GM23248 (cell line): ENCODE measurements around the gene KCNA5. TPM values are rescaled to one million over a fixed set of nuclear protein-coding genes. Genes with fewer than 3 reads are reported as not detected.

Experiments
- DNase-seq: peaks from one replicate; pipeline ENCODE4 v3.0.0-alpha.2; 2015
- H2AFZ ChIP-seq: fragments of 200-600 bp; sonication (generic); 2 replicates; pipeline ENCODE4 v1.6.1; 2016; ENCODE audit warnings: antibody characterized with exemption
- H3F3A ChIP-seq: fragments of 200-600 bp; sonication (generic); 2 replicates; pipeline ENCODE4 v1.6.1; 2016; ENCODE audit warnings: mild to moderate bottlenecking, antibody characterized with exemption, mixed run types; ENCODE audit not compliant: insufficient read depth
- H3K27ac ChIP-seq: fragments of 200-600 bp; sonication (generic); 2 replicates; pipeline ENCODE4 v1.5.1; 2016; ENCODE audit warnings: mild to moderate bottlenecking
- H3K27me3 ChIP-seq: fragments of 200-600 bp; sonication (generic); replicated peaks from 2 replicates; pipeline ENCODE4 v1.6.1; 2016; ENCODE audit warnings: mild to moderate bottlenecking; ENCODE audit not compliant: insufficient read depth
- H3K36me3 ChIP-seq: fragments of 200-600 bp; sonication (generic); 2 replicates; pipeline ENCODE4 v1.6.1; 2016; ENCODE audit warnings: low read depth, mild to moderate bottlenecking
- H3K4me1 ChIP-seq: fragments of 200-600 bp; sonication (generic); 2 replicates; pipeline ENCODE4 v1.6.1; 2016; ENCODE audit warnings: mild to moderate bottlenecking; ENCODE audit not compliant: insufficient read depth
- H3K4me2 ChIP-seq: fragments of 200-600 bp; sonication (generic); one replicate; pipeline ENCODE4 v1.6.1; 2016; ENCODE audit warnings: mild to moderate bottlenecking; ENCODE audit not compliant: unreplicated experiment
- H3K4me3 ChIP-seq: fragments of 200-600 bp; sonication (generic); 2 replicates; pipeline ENCODE4 v1.5.1; 2016; ENCODE audit warnings: mild to moderate bottlenecking
- H3K79me2 ChIP-seq: fragments of 200-600 bp; sonication (generic); 2 replicates; pipeline ENCODE4 v1.6.1; 2016; ENCODE audit warnings: mild to moderate bottlenecking; ENCODE audit not compliant: insufficient read depth
- H3K9ac ChIP-seq: fragments of 200-600 bp; sonication (generic); 2 replicates; pipeline ENCODE4 v1.6.1; 2016; ENCODE audit warnings: mild to moderate bottlenecking
- H3K9me2 ChIP-seq: fragments of 200-600 bp; sonication (generic); 2 replicates; pipeline ENCODE4 v1.6.1; 2016; ENCODE audit warnings: mixed run types, mild to moderate bottlenecking, moderate library complexity; ENCODE audit not compliant: insufficient read depth
- H3K9me3 ChIP-seq: fragments of 200-600 bp; sonication (generic); one replicate; pipeline ENCODE4 v1.6.1; 2017; ENCODE audit warnings: low read depth
- H4K20me1 ChIP-seq: fragments of 200-600 bp; sonication (generic); 2 replicates; pipeline ENCODE4 v1.6.0; 2016; ENCODE audit not compliant: insufficient read depth
- EZH2 ChIP-seq: fragments of 200-600 bp; sonication (generic); IDR thresholded peaks from 2 replicates; pipeline ENCODE4 v1.6.1; 2018; ENCODE audit warnings: antibody characterized with exemption, mild to moderate bottlenecking; ENCODE audit not compliant: insufficient read depth, poor library complexity, severe bottlenecking
- EZH2phosphoT487 ChIP-seq: fragments of 200-600 bp; sonication (generic); IDR thresholded peaks from 2 replicates; pipeline ENCODE4 v1.6.1; 2018; ENCODE audit warnings: antibody characterized with exemption, moderate library complexity, mild to moderate bottlenecking, low read depth; ENCODE audit not compliant: insufficient read depth
- WGBS, 2 experiments: methylation state at CpG; one replicate each; pipeline ENCODE4 v1.1.6; 2015 to 2017; ENCODE audit warnings: low lambda C conversion rate in 2 of 2, low coverage in 1 of 2; ENCODE audit errors: missing lambda C conversion rate in 2 of 2; 5-methylcytosine and 5-hydroxymethylcytosine counted together
- in situ Hi-C: fragments of 300-500 bp; cut with MboI; formaldehyde crosslinking; loops from 2 replicates; pipeline ENCODE4 v1.15.0; 2020
- polyA plus RNA-seq: library from polyadenylated mRNA; unstranded; fragments of >200 nt; fragmentation: Nextera tagmentation; extraction: Ambion mirVana; gene quantifications from 2 replicates; pipeline ENCODE4 v1.2.1, GENCODE V29; 2016
- total RNA-seq: library from RNA; depleted of rRNA; stranded (reverse); fragments of >200 nt; shearing (Covaris generic); gene quantifications from 2 replicates; pipeline ENCODE4 v1.2.3, GENCODE V29; 2014

KCNA5 gene
- total and polyA plus RNA-seq, 2 experiments from 2014 or later: not detected

- in situ Hi-C loops: no loop called here
- Histone ChIP-seq H3K9ac (no peak overlapping the region), H3K4me2 (no peak overlapping the region), H3K9me2 (no peaks in the 10 kb centered on the region), H3K4me3 (no peak overlapping the region), H3K27me3 (peaks cover 35% of the 10 kb centered on the region), H3K9me3 (no peaks in the 10 kb centered on the region), H3K79me2 (no peaks in the 10 kb centered on the region), H4K20me1 (no peaks in the 10 kb centered on the region), H3K36me3 (no peaks in the 10 kb centered on the region), H3F3A (no peaks in the 10 kb centered on the region), H3K27ac (no peak overlapping the region), H2AFZ (no peak overlapping the region), H3K4me1 (no peaks in the 10 kb centered on the region)
- WGBS, 2 experiments: 7 to 16% methylated on average over 5 of the region's 5 CpGs
- TF ChIP-seq EZH2 (no peak), EZH2phosphoT487 (no peak)
- DNase-seq: peak; percentile 33
Measured at GRCh38 chr12:5047094-5047493, 3.4 kb downstream of the KCNA5 start.

GRCh38 chr12:5047729-5048128 is 4.0 kb downstream of the KCNA5 start:
- H3K4me1 ChIP-seq: no peaks in the 10 kb centered on the region
- 46 to 57% methylated on average over 6 of the region's 6 CpGs for WGBS, 2 experiments
- H3K27me3 ChIP-seq: peaks cover 30% of the 10 kb centered on the region
- no peak overlapping the region for H2AFZ ChIP-seq
- TF ChIP-seq EZH2: no peak
- no peak for TF ChIP-seq EZH2phosphoT487
- no peak overlapping the region for H3K27ac ChIP-seq
- H3K9me2 ChIP-seq: no peaks in the 10 kb centered on the region
- H3K79me2 ChIP-seq: no peaks in the 10 kb centered on the region
- in situ Hi-C loops: no loop called here
- no peak for DNase-seq
- H3K9ac ChIP-seq: no peak overlapping the region
- H3K9me3 ChIP-seq: no peaks in the 10 kb centered on the region
- H3F3A ChIP-seq: no peaks in the 10 kb centered on the region
- no peak overlapping the region for H3K4me2 ChIP-seq
- H3K4me3 ChIP-seq: no peak overlapping the region
- H3K36me3 ChIP-seq: no peaks in the 10 kb centered on the region
- no peaks in the 10 kb centered on the region for H4K20me1 ChIP-seq

- no peak overlapping the region for H3K27ac ChIP-seq
- H3K9ac ChIP-seq: no peak overlapping the region
- H3K4me2 ChIP-seq: no peak overlapping the region
- no peak overlapping the region for H3K4me3 ChIP-seq
- no peaks in the 10 kb centered on the region for H3K79me2 ChIP-seq
- no peaks in the 10 kb centered on the region for H3K4me1 ChIP-seq
- H3F3A ChIP-seq: no peaks in the 10 kb centered on the region
- no peak for DNase-seq
- H3K9me2 ChIP-seq: no peaks in the 10 kb centered on the region
- WGBS, 2 experiments: 49 to 59% methylated on average over 3 of the region's 3 CpGs
- H4K20me1 ChIP-seq: no peaks in the 10 kb centered on the region
- peaks cover 21% of the 10 kb centered on the region for H3K27me3 ChIP-seq
- in situ Hi-C loops: loop anchor here (25.0 kb wide), 1 partner anchor 112 kb away; no protein-coding TSS in a partner anchor
- H3K36me3 ChIP-seq: no peaks in the 10 kb centered on the region
- H3K9me3 ChIP-seq: no peaks in the 10 kb centered on the region
- no peak for TF ChIP-seq EZH2
- TF ChIP-seq EZH2phosphoT487: no peak
- no peak overlapping the region for H2AFZ ChIP-seq
Measured at GRCh38 chr12:5050542-5050941, 6.9 kb downstream of the KCNA5 start.

GRCh38 chr12:5051334-5051733 is 7.7 kb downstream of the KCNA5 start:
- H3K27me3 ChIP-seq: peaks cover 13% of the 10 kb centered on the region
- H3K4me1 ChIP-seq: no peaks in the 10 kb centered on the region
- WGBS, 2 experiments: 49 to 55% methylated on average over 2 of the region's 2 CpGs
- H3F3A ChIP-seq: no peaks in the 10 kb centered on the region
- H2AFZ ChIP-seq: no peak overlapping the region
- DNase-seq: no peak
- H4K20me1 ChIP-seq: no peaks in the 10 kb centered on the region
- in situ Hi-C loops: loop anchor here (25.0 kb wide), 1 partner anchor 111 kb away; no protein-coding TSS in a partner anchor
- no peak overlapping the region for H3K4me2 ChIP-seq
- no peak for TF ChIP-seq EZH2
- no peak for TF ChIP-seq EZH2phosphoT487
- H3K9ac ChIP-seq: no peak overlapping the region
- H3K9me3 ChIP-seq: no peaks in the 10 kb centered on the region
- no peak overlapping the region for H3K4me3 ChIP-seq
- H3K27ac ChIP-seq: no peak overlapping the region
- no peaks in the 10 kb centered on the region for H3K36me3 ChIP-seq
- no peaks in the 10 kb centered on the region for H3K79me2 ChIP-seq
- no peaks in the 10 kb centered on the region for H3K9me2 ChIP-seq

- Histone ChIP-seq H3K27ac (no peak overlapping the region), H3K4me2 (no peak overlapping the region), H4K20me1 (no peaks in the 10 kb centered on the region), H3K9ac (no peak overlapping the region), H3K4me1 (no peaks in the 10 kb centered on the region), H3K4me3 (no peak overlapping the region), H3K79me2 (no peaks in the 10 kb centered on the region), H3K27me3 (peaks cover 8% of the 10 kb centered on the region), H3K9me3 (no peaks in the 10 kb centered on the region), H3F3A (no peaks in the 10 kb centered on the region), H2AFZ (no peak overlapping the region), H3K9me2 (no peaks in the 10 kb centered on the region), H3K36me3 (no peaks in the 10 kb centered on the region)
- no peak for DNase-seq
- TF ChIP-seq EZH2 (no peak), EZH2phosphoT487 (no peak)
- WGBS, 2 experiments: 44 to 62% methylated on average over 1 of the region's 1 CpG
- in situ Hi-C loops: loop anchor here (25.0 kb wide), 1 partner anchor 110 kb away; no protein-coding TSS in a partner anchor
Measured at GRCh38 chr12:5051913-5052312, 8.2 kb downstream of the KCNA5 start.
